Measurements from ENCODE around the gene ANO7.

ANO7 gene

GRCh38 chr2:241188361-241189092 is at the start of gene ANO7:
ANO7 (plus strand) TSS chr2:241188677; CDS start chr2:241190064, 1,387 bp downstream.
- DNase-seq: no peak

GRCh38 chr2:241139531-241140444 is 48.7 kb upstream of the ANO7 start:
- no peak for DNase-seq

GRCh38 chr2:241140445-241140840 is 48.0 kb upstream of the ANO7 start:
- DNase-seq: no peak

GRCh38 chr2:241141214-241141770 is 47.2 kb upstream of the ANO7 start:
- DNase-seq: no peak

- DNase-seq: no peak
Observed at GRCh38 chr2:241142063-241142462, 46.4 kb upstream of the ANO7 start.

- DNase-seq: no peak
Observed at GRCh38 chr2:241142593-241142992, 45.9 kb upstream of the ANO7 start.

GRCh38 chr2:241146286-241146685 is 42.2 kb upstream of the ANO7 start:
- no peak for DNase-seq

GRCh38 chr2:241147336-241147735 is 41.1 kb upstream of the ANO7 start:
- DNase-seq: no peak

GRCh38 chr2:241148239-241148638 is 40.2 kb upstream of the ANO7 start:
- DNase-seq: no peak

GRCh38 chr2:241148891-241149674 is 39.4 kb upstream of the ANO7 start, which contains the start of gene PASK:
PASK (minus strand) TSS chr2:241149472; CDS start chr2:241143032, 6,440 bp downstream.
- DNase-seq: peak; percentile 92

GRCh38 chr2:241149675-241149924 is 38.9 kb upstream of the ANO7 start:
- no peak for DNase-seq

GRCh38 chr2:241149925-241150659 is 38.4 kb upstream of the ANO7 start, which contains the start of gene PPP1R7:
PPP1R7 (plus strand) TSS chr2:241150467; CDS start chr2:241150496, 29 bp downstream.
- DNase-seq: peak; percentile 91

- no peak for DNase-seq
Observed at GRCh38 chr2:241150660-241151530, 37.6 kb upstream of the ANO7 start.

- no peak for DNase-seq
Observed at GRCh38 chr2:241151934-241152660, 36.4 kb upstream of the ANO7 start.

GRCh38 chr2:241153616-241154015 is 34.9 kb upstream of the ANO7 start:
- no peak for DNase-seq

- no peak for DNase-seq
Observed at GRCh38 chr2:241154915-241155314, 33.6 kb upstream of the ANO7 start.

GRCh38 chr2:241155936-241156335 is 32.5 kb upstream of the ANO7 start:
- no peak for DNase-seq

- DNase-seq: no peak
Observed at GRCh38 chr2:241156971-241157441, 31.5 kb upstream of the ANO7 start.

- DNase-seq: no peak
Observed at GRCh38 chr2:241157841-241158545, 30.5 kb upstream of the ANO7 start.

- no peak for DNase-seq
Observed at GRCh38 chr2:241158546-241158900, 30.0 kb upstream of the ANO7 start.

All from DMS 273 treated with DMSO at 0.1 percent for 48 hours (cell line).